RWPE1 (cell line): ENCODE results near the gene VAMP5.

Experiments
- CTCF ChIA-PET: fragments of 350-600 bp; sonication (Branson Sonifier 250); formaldehyde crosslinking; extraction: SDS; loops from one replicate; lab custom pipeline; 2021; lab: Yijun Ruan, JAX
- POLR2A ChIA-PET: fragments of 400-600 bp; formaldehyde crosslinking; extraction: SDS; loops from one replicate; lab custom pipeline; 2020; ENCODE audit warnings: antibody characterized with exemption; ENCODE audit not compliant: low non-redundant PET; lab: Yijun Ruan, JAX
- DNase-seq: peaks from one replicate; pipeline ENCODE4 v3.0.0; 2012; ENCODE audit warnings: low spot score
- H3K27ac ChIP-seq: fragments of 450-650 bp; 2 replicates; pipeline ENCODE4 v1.5.1; 2017
- TF ChIP-seq, protein P1 (sequence below): fragments of 450-650 bp; conservative IDR thresholded peaks from 2 replicates; pipeline ENCODE4 v1.5.1; 2017; ENCODE audit warnings: low read depth, mild to moderate bottlenecking

Gene VAMP5

DNA sequence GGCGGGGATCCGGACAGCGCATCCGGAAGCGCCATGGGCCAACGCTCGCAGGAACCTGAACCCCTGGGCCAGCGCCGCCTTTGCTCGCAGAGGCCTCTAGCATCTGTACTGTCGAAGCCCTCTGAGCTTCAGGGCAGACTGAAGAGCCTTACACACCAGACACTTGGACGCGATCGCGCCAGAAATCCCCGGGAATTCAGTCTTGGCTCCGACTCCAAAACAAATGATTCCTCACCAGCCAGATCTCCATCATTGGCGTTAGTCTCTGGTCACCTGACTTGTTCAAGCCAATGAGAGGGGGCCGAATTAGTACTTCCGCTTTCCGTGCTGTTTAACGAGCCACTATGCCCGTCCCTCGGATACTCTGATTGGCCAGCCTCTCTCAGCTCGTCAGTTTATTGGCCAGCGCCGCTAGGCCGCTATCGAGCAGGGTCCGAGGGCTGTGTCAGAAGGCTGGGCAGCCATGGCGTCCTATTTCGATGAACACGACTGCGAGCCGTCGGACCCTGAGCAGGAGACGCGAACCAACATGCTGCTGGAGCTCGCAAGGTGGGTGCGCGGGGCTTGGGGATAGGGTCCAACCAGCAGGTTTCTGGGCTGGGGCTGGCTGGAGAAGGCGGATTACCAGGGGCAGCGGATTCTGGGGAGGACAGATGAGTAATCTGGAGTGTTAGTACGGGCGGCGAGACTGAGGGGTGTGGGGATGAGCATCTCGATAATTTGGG, 11.2 kb downstream of the VAMP5 start, which contains the start of gene RNF181:
Gene RNF181, plus strand, starts transcription at position 445 of the 725 bp plus-strand sequence. Its CDS starts 19 bp downstream, at position 464.
- POLR2A ChIA-PET = interaction anchor here (0.5 to 1.5 kb wide), 4 partner anchors 10 to 213 kb away, joined by 3 to 6 read pairs (median 4); partner anchors contain the start of gene VAMP8
- TF ChIP-seq, protein P1, sequence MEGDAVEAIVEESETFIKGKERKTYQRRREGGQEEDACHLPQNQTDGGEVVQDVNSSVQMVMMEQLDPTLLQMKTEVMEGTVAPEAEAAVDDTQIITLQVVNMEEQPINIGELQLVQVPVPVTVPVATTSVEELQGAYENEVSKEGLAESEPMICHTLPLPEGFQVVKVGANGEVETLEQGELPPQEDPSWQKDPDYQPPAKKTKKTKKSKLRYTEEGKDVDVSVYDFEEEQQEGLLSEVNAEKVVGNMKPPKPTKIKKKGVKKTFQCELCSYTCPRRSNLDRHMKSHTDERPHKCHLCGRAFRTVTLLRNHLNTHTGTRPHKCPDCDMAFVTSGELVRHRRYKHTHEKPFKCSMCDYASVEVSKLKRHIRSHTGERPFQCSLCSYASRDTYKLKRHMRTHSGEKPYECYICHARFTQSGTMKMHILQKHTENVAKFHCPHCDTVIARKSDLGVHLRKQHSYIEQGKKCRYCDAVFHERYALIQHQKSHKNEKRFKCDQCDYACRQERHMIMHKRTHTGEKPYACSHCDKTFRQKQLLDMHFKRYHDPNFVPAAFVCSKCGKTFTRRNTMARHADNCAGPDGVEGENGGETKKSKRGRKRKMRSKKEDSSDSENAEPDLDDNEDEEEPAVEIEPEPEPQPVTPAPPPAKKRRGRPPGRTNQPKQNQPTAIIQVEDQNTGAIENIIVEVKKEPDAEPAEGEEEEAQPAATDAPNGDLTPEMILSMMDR = no peak
- CTCF ChIA-PET = interaction anchor here (0.6 to 1.6 kb wide), 2 partner anchors 9 to 209 kb away, joined by 3 read pairs; no protein-coding TSS in a partner anchor

GRCh38 chr2:85596026-85596333, 11.7 kb downstream of the VAMP5 start:
- DNase-seq = no peak
- ChIA-PET CTCF (no interaction called here), POLR2A (interaction anchor here (0.6 to 1.5 kb wide), 2 partner anchors 19 to 213 kb away, joined by 5 to 6 read pairs; partner anchors contain the start of gene VAMP8)
- peak overlapping the region; percentile 96 for H3K27ac ChIP-seq
- TF ChIP-seq, protein P1 = no peak

More for the DNA sequence above, 11.2 kb downstream of the VAMP5 start, which contains the start of gene RNF181:
- peak; percentile 97 for DNase-seq
- H3K27ac ChIP-seq = peak within 1 kb of the TSS; percentile 96

DNA sequence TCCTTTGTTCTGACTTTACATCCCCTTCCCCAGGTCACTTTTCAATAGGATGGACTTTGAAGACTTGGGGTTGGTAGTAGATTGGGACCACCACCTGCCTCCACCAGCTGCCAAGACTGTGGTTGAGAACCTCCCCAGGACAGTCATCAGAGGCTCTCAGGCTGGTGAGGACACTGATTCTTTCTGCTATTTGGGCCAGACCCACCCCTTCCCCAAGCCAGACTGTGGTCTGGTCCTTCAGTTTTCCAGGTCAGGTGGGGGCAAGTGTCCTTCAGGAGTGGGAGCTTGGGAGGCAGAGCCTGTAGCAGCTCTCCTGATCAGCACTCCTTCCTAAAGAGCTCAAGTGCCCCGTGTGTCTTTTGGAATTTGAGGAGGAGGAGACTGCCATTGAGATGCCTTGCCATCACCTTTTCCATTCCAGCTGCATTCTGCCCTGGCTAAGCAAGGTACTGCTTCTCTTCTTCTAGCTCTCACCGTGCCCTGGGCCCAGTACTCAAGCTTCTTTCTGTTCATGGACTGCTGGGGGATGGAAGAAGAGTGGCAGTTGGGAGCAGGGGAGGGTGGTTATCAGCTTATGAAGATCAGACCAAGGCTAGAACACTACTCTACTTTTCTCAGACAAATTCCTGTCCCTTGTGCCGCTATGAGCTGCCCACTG, 12.4 kb downstream of the VAMP5 start:
- no peak for DNase-seq
- POLR2A ChIA-PET = no interaction called here
- CTCF ChIA-PET = interaction anchor here (1.2 kb wide), 1 partner anchor 44 kb away, joined by 3 read pairs; no protein-coding TSS in a partner anchor
- TF ChIP-seq, protein P1 = no peak
- peak overlapping the region; percentile 96 for H3K27ac ChIP-seq

DNA sequence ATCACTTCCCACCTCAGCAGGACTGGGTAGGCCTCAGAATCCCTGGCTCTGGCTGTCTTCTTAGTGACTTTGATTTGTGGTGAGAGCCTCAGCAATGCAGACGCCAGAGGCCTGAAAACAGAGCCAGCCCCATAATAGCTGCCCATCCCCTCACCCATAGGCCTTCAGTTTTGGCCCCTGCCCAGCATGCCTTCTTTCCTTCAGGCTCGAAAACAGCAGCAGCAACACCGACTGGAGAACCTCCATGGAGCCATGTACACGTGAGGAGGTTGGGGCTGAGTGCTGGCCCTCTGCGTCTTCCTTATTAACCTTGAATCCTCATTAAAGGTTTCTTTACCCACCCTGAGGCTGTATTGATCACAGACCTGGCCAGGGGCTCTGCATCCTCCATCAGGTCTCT, 13.0 kb downstream of the VAMP5 start:
- TF ChIP-seq, protein P1 = no peak
- POLR2A ChIA-PET = no interaction called here
- CTCF ChIA-PET = interaction anchor here (1.2 kb wide), 1 partner anchor 45 kb away, joined by 3 read pairs; no protein-coding TSS in a partner anchor
- peak overlapping the region; percentile 96 for H3K27ac ChIP-seq
- DNase-seq = no peak

DNA sequence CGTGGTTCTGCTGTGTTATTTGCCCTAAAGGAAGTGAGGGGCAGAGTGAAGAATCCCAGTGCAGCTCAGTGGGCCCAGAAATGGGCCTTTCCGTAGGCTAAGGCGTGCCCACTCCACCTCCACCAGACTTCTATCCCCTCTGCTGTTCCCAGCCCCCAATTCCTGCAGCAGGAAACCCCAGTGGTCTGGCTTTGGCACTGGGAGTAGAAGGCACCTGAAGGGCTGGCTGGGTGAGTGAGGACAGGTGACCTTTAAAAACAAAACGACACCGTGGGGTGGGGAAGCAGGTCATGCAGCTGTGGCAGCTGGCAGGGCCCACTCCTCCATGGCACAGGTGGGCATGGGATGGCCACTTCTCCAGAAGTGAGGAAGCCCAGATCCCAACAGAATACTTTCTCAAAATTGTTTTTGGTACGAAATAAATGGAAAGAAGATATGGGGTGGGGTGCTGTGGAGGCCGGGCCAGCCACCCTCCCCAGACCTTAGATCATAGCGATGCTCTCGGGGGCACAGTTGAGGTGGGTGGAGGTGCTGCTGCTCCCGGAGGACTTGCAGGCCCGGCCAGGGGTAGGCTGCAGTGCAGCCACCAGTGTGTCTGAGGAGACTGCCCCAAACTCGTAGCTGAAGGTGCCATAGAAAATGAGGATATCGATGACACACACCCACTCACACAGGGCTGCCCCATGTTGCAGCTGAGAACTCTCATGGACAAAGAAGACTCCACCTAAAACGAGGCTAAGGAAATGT, 14.5 kb downstream of the VAMP5 start:
- ChIA-PET POLR2A (no interaction called here), CTCF (interaction anchor here (0.8 kb wide), 2 partner anchors 38 to 47 kb away, joined by 3 read pairs; no protein-coding TSS in a partner anchor)
- no peak for DNase-seq

More for the DNA sequence above, 14.5 kb downstream of the VAMP5 start:
- TF ChIP-seq, protein P1 = no peak
- peak overlapping the region; percentile 66 for H3K27ac ChIP-seq
